ENCODE results near the gene CRACDL.

The CRACDL gene

DNA sequence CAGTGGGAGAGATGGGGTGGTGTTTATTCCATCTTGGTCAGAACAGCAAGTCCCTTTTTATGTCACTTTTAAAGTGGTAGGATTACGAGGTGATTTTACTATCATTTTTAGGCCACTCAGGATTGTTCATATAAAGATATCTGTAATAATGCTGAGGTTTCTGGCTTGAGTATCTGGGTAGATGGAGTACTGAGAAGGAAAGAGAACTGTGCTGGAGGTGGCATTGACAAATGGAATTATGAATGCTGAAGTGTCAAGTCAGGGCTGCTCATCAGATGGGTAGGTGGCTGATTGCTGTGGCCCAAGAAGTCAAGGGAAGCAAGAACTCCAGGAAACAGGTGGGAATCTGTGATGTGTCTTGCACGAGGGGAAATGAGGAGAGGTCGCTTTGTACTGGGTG lies 119.7 kb downstream of the CRACDL start:
- ATAC-seq: no peak
- TF ChIP-seq ZC3H10 (CRISPR knock-in tag; IDR thresholded peaks at IDR 0.05) (no peak), TOX (CRISPR knock-in tag; IDR thresholded peaks at IDR 0.05; ENCODE audit: borderline replicate concordance) (no peak), PPARA (CRISPR knock-in tag; IDR thresholded peaks at IDR 0.05; ENCODE audit: borderline replicate concordance) (no peak), ZNF8 (CRISPR knock-in tag; IDR thresholded peaks at IDR 0.05) (no peak), CSDC2 (CRISPR knock-in tag; IDR thresholded peaks at IDR 0.05) (no peak), SNAI2 (CRISPR knock-in tag; IDR thresholded peaks at IDR 0.05) (no peak), ZNF565 (CRISPR knock-in tag; conservative IDR thresholded peaks at IDR 0.05; ENCODE audit: low read depth) (no peak), ARNTL (CRISPR knock-in tag; IDR thresholded peaks at IDR 0.05; ENCODE audit: borderline replicate concordance, low read depth) (no peak), ISL1 (CRISPR knock-in tag; IDR thresholded peaks at IDR 0.05) (no peak), TCF4 (CRISPR knock-in tag; IDR thresholded peaks at IDR 0.05; ENCODE audit: borderline replicate concordance) (no peak), ZNF70 (CRISPR knock-in tag; IDR thresholded peaks at IDR 0.05) (no peak), GLIS3 (CRISPR knock-in tag; IDR thresholded peaks at IDR 0.05) (no peak), ESRRG (CRISPR knock-in tag; IDR thresholded peaks at IDR 0.05) (no peak), BACH2 (CRISPR knock-in tag; IDR thresholded peaks at IDR 0.05; ENCODE audit: borderline replicate concordance) (no peak), ZFP3 (CRISPR knock-in tag; IDR thresholded peaks at IDR 0.05) (no peak)
- TF ChIP-seq, protein P1, sequence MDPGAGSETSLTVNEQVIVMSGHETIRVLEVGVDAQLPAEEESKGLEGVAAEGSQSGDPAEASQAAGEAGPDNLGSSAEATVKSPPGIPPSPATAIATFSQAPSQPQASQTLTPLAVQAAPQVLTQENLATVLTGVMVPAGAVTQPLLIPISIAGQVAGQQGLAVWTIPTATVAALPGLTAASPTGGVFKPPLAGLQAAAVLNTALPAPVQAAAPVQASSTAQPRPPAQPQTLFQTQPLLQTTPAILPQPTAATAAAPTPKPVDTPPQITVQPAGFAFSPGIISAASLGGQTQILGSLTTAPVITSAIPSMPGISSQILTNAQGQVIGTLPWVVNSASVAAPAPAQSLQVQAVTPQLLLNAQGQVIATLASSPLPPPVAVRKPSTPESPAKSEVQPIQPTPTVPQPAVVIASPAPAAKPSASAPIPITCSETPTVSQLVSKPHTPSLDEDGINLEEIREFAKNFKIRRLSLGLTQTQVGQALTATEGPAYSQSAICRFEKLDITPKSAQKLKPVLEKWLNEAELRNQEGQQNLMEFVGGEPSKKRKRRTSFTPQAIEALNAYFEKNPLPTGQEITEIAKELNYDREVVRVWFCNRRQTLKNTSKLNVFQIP (CRISPR knock-in tag; IDR thresholded peaks at IDR 0.05; ENCODE audit: borderline replicate concordance, low read depth): no peak
- TF ChIP-seq, protein P2, sequence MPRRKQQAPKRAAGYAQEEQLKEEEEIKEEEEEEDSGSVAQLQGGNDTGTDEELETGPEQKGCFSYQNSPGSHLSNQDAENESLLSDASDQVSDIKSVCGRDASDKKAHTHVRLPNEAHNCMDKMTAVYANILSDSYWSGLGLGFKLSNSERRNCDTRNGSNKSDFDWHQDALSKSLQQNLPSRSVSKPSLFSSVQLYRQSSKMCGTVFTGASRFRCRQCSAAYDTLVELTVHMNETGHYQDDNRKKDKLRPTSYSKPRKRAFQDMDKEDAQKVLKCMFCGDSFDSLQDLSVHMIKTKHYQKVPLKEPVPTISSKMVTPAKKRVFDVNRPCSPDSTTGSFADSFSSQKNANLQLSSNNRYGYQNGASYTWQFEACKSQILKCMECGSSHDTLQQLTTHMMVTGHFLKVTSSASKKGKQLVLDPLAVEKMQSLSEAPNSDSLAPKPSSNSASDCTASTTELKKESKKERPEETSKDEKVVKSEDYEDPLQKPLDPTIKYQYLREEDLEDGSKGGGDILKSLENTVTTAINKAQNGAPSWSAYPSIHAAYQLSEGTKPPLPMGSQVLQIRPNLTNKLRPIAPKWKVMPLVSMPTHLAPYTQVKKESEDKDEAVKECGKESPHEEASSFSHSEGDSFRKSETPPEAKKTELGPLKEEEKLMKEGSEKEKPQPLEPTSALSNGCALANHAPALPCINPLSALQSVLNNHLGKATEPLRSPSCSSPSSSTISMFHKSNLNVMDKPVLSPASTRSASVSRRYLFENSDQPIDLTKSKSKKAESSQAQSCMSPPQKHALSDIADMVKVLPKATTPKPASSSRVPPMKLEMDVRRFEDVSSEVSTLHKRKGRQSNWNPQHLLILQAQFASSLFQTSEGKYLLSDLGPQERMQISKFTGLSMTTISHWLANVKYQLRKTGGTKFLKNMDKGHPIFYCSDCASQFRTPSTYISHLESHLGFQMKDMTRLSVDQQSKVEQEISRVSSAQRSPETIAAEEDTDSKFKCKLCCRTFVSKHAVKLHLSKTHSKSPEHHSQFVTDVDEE (CRISPR knock-in tag; IDR thresholded peaks at IDR 0.05): no peak
- TF ChIP-seq, protein P3, sequence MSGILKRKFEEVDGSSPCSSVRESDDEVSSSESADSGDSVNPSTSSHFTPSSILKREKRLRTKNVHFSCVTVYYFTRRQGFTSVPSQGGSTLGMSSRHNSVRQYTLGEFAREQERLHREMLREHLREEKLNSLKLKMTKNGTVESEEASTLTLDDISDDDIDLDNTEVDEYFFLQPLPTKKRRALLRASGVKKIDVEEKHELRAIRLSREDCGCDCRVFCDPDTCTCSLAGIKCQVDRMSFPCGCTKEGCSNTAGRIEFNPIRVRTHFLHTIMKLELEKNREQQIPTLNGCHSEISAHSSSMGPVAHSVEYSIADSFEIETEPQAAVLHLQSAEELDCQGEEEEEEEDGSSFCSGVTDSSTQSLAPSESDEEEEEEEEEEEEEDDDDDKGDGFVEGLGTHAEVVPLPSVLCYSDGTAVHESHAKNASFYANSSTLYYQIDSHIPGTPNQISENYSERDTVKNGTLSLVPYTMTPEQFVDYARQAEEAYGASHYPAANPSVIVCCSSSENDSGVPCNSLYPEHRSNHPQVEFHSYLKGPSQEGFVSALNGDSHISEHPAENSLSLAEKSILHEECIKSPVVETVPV (CRISPR knock-in tag; IDR thresholded peaks at IDR 0.05): no peak
- TF ChIP-seq, protein P4, sequence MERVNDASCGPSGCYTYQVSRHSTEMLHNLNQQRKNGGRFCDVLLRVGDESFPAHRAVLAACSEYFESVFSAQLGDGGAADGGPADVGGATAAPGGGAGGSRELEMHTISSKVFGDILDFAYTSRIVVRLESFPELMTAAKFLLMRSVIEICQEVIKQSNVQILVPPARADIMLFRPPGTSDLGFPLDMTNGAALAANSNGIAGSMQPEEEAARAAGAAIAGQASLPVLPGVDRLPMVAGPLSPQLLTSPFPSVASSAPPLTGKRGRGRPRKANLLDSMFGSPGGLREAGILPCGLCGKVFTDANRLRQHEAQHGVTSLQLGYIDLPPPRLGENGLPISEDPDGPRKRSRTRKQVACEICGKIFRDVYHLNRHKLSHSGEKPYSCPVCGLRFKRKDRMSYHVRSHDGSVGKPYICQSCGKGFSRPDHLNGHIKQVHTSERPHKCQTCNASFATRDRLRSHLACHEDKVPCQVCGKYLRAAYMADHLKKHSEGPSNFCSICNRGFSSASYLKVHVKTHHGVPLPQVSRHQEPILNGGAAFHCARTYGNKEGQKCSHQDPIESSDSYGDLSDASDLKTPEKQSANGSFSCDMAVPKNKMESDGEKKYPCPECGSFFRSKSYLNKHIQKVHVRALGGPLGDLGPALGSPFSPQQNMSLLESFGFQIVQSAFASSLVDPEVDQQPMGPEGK (CRISPR knock-in tag; IDR thresholded peaks at IDR 0.05; ENCODE audit: borderline replicate concordance): no peak

DNA sequence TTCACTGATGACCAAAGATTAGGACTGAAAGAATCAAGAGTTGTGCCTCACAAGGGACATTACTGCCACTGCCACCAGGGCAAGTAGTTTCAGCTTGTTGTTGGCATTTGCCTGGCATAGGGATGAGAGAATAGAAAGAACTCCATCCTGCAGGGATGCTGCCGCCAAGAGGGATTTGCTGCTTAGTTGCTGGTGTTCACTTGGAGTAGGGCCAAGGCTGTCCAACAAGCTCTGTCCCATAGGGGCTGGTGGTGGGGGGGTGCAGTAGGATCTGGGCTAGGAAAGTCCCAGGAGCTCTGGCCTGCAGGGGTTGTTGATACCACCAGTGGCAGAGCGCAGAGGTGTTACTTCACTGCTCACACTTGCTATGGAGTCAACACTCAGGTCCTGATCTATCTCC lies 120.2 kb downstream of the CRACDL start:
- no peak for TF ChIP-seq ZNF70 (CRISPR knock-in tag; IDR thresholded peaks at IDR 0.05)
- TF ChIP-seq ZNF8 (CRISPR knock-in tag; IDR thresholded peaks at IDR 0.05): no peak
- TF ChIP-seq ISL1 (CRISPR knock-in tag; IDR thresholded peaks at IDR 0.05): no peak
- TF ChIP-seq, protein P4 (CRISPR knock-in tag; IDR thresholded peaks at IDR 0.05; ENCODE audit: borderline replicate concordance): no peak
- TF ChIP-seq, protein P3 (CRISPR knock-in tag; IDR thresholded peaks at IDR 0.05): no peak
- ATAC-seq: no peak

Measured in SK-N-SH treated with all-trans-retinoic acid at 6 μM for 48 hours (cell line).